Fibroblast of pulmonary artery (primary cell): ENCODE data around the gene PPP6R2.
A peak's percentile ranks its signal among the peaks of the same experiment; 100 is the strongest.

Experiments used
- DNase-seq: peaks from one replicate; pipeline ENCODE4 v3.0.0-alpha.2; 2010; ENCODE audit warnings: low read depth
- H3K4me3 ChIP-seq: replicated peaks from 2 replicates; pipeline ENCODE4 v1.5.1; 2011; ENCODE audit warnings: low read depth, mild to moderate bottlenecking, control low read depth, low read length, moderate library complexity
- CTCF ChIP-seq: IDR thresholded peaks from 2 replicates; pipeline ENCODE4 v1.5.1; 2011; ENCODE audit warnings: mild to moderate bottlenecking, control low read depth, low read length, inconsistent platforms; ENCODE audit errors: missing control alignments

PPP6R2 gene, protein sequence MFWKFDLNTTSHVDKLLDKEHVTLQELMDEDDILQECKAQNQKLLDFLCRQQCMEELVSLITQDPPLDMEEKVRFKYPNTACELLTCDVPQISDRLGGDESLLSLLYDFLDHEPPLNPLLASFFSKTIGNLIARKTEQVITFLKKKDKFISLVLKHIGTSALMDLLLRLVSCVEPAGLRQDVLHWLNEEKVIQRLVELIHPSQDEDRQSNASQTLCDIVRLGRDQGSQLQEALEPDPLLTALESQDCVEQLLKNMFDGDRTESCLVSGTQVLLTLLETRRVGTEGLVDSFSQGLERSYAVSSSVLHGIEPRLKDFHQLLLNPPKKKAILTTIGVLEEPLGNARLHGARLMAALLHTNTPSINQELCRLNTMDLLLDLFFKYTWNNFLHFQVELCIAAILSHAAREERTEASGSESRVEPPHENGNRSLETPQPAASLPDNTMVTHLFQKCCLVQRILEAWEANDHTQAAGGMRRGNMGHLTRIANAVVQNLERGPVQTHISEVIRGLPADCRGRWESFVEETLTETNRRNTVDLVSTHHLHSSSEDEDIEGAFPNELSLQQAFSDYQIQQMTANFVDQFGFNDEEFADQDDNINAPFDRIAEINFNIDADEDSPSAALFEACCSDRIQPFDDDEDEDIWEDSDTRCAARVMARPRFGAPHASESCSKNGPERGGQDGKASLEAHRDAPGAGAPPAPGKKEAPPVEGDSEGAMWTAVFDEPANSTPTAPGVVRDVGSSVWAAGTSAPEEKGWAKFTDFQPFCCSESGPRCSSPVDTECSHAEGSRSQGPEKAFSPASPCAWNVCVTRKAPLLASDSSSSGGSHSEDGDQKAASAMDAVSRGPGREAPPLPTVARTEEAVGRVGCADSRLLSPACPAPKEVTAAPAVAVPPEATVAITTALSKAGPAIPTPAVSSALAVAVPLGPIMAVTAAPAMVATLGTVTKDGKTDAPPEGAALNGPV

GRCh38 chr22:50342651-50343540 lies at the start of gene PPP6R2:
TSS of gene PPP6R2 (plus strand) at chr22:50343327. CDS start at chr22:50393909, 50,582 bp downstream.
- H3K4me3 ChIP-seq, result peak within 1 kb of the TSS; percentile 69
- TF ChIP-seq CTCF, result no peak
- peak; percentile 62 for DNase-seq

- TF ChIP-seq CTCF, result no peak
- DNase-seq, result peak; percentile 80
- H3K4me3 ChIP-seq, result peak overlapping the region; percentile 25
These were observed 49.4 kb upstream of the PPP6R2 start for GRCh38 chr22:50293441-50294318.

DNA sequence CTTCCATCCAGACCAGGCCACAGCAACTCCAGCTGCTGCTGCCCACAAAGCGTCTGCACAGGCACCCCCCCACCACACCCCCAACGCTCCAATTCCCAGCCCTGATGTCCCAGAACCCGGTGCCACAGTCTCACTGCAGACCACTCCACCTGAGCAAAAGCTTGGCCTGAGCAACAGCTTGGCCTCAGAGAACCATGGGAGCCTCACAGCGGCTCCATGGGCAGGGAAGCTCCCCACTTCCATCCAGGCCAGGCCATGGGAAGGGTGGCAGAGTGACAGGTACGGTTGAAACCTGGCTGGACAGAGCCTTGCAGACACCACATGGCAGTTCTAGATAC lies 48.8 kb upstream of the PPP6R2 start:
- no peak overlapping the region for H3K4me3 ChIP-seq
- DNase-seq, result no peak
- no peak for TF ChIP-seq CTCF

DNA sequence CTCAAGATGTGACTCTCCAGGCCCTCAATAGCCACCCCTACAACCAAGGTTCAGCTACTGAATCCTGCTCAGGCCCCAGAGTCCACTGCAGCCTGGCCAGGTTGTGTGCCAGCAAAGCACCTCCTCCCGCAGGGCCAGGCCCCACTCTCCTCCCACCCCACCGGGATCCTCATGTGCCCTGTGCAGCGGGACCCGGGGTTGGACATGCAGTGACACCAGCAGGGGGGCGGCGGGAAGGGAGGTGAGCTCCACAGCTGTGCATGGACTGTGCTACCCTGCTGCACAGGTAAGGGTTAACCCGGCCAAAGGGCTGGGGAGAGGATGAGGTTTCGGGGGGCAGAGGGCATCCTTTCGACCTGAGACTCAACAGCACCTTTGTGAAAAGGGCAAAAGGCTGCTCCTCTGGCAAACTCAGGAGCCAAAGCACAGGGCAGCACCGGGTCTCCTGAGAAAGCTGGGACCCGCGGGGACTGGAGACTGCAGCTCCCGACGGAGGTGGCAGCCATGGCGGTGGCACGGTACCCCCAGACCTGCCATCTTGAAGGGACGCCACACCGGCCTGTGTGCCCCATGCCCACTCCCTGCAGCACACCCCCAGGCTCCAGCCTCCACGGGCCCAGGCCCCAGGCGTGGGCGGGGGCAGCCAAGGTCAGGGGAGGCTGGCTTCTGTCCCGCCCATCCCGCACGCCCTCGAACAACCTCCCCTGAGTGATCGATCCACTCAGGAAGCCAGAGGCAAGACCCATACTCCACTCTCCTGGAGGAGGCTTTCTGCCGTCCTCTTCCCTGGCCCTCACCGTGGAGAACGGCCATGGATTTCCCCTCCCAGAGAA lies 46.3 kb upstream of the PPP6R2 start:
- TF ChIP-seq CTCF, result no peak
- DNase-seq, result no peak
- no peak overlapping the region for H3K4me3 ChIP-seq

GRCh38 chr22:50297510-50298265 lies 45.4 kb upstream of the PPP6R2 start:
- no peak for DNase-seq
- no peak for TF ChIP-seq CTCF
- H3K4me3 ChIP-seq, result no peak overlapping the region
